VCaP (cell line): ENCODE data around the gene SLA2.

Source experiments
- H3K27ac ChIP-seq: fragments of 450-650 bp; 2 replicates; pipeline ENCODE4 v1.5.1; 2017
- CTCF ChIP-seq: fragments of 450-650 bp; conservative IDR thresholded peaks from 2 replicates; pipeline ENCODE4 v1.5.1; 2017; ENCODE audit warnings: mild to moderate bottlenecking, moderate library complexity

The SLA2 gene

GRCh38 chr20:36562724-36563123 is 83.3 kb downstream of the SLA2 start:
- H3K27ac ChIP-seq = no peak overlapping the region
- no peak for TF ChIP-seq CTCF
